Omental fat pad (tissue), 4 donors: Measurements from ENCODE around the gene SPECC1L. TPM values are rescaled to one million over a fixed set of nuclear protein-coding genes. Genes with fewer than 3 reads are reported as not detected.

Experiments used
- ATAC-seq: fragments of 150-250 bp; one replicate; pipeline ENCODE4 v1.9.1; 2016; ENCODE audit warnings: mild to moderate bottlenecking, moderate library complexity; ENCODE audit not compliant: low FRiP score
- DNase-seq: peaks from one replicate; pipeline ENCODE4 v3.0.0-alpha.2; 2019; ENCODE audit warnings: low spot score
- CTCF ChIP-seq, 3 donors: fragments of 450-650 bp; IDR thresholded peaks; one replicate each; pipeline ENCODE4 v1.5.1; 2016 to 2017; ENCODE audit warnings: antibody characterized with exemption in 3 of 3, mild to moderate bottlenecking in 3 of 3, moderate library complexity in 2 of 3
- total RNA-seq, 4 donors: library from RNA; depleted of rRNA; stranded (reverse); fragments of >200 nt; gene quantifications; one replicate each; pipeline ENCODE4 v1.1.0, GENCODE V29; 2016

SPECC1L gene
- total RNA-seq, 4 donors from 2014 or later, result 31.3 to 44.9 (median 35.6) TPM

GRCh38 chr22:24361976-24362646 lies 91.5 kb downstream of the SPECC1L start:
- no peak for TF ChIP-seq CTCF (IDR thresholded peaks at IDR 0.05)
- ATAC-seq (no peak), DNase-seq (no peak)

GRCh38 chr22:24363243-24363642 lies 92.6 kb downstream of the SPECC1L start:
- no peak for DNase-seq
- ATAC-seq, result no peak
- TF ChIP-seq CTCF (IDR thresholded peaks at IDR 0.05), result no peak

GRCh38 chr22:24366701-24367100 lies 96.1 kb downstream of the SPECC1L start:
- no peak for TF ChIP-seq CTCF (IDR thresholded peaks at IDR 0.05)
- DNase-seq (no peak), ATAC-seq (no peak)

- ATAC-seq, result peak; percentile 57
- DNase-seq, result no peak
- TF ChIP-seq CTCF (IDR thresholded peaks at IDR 0.05), result no peak
Observed at GRCh38 chr22:24367841-24368240, 97.2 kb downstream of the SPECC1L start.

- DNase-seq, result no peak
Observed at GRCh38 chr22:24370401-24370800, 99.8 kb downstream of the SPECC1L start.

GRCh38 chr22:24376002-24376401 lies 105.4 kb downstream of the SPECC1L start:
- DNase-seq, result no peak
- no peak for TF ChIP-seq CTCF (IDR thresholded peaks at IDR 0.05)
- no peak for ATAC-seq

More at GRCh38 chr22:24370401-24370800, 99.8 kb downstream of the SPECC1L start:
- no peak for TF ChIP-seq CTCF (IDR thresholded peaks at IDR 0.05)
- no peak for ATAC-seq

GRCh38 chr22:24376586-24376985 lies 106.0 kb downstream of the SPECC1L start:
- no peak for DNase-seq
- ATAC-seq, result no peak
- no peak for TF ChIP-seq CTCF (IDR thresholded peaks at IDR 0.05)
